CD4-positive, alpha-beta memory T cell (primary cell): ENCODE data around the gene PDRG1. TPM values are rescaled to one million over a fixed set of nuclear protein-coding genes. Genes with fewer than 3 reads are reported as not detected.
A peak's percentile ranks its signal among the peaks of the same experiment; 100 is the strongest.

ENCODE experiments used
- CTCF ChIA-PET: fragments of 350-600 bp; sonication (Branson Sonifier 250); formaldehyde crosslinking; loops from one replicate; lab custom pipeline; 2021; ENCODE audit warnings: inconsistent platforms; ENCODE audit not compliant: partially characterized antibody; lab: Charles Lee
- POLR2A ChIA-PET: fragments of 350-600 bp; sonication (Branson Sonifier 250); formaldehyde crosslinking; loops from one replicate; lab custom pipeline; 2021; ENCODE audit not compliant: partially characterized antibody; lab: Charles Lee
- DNase-seq, 5 donors: peaks; one replicate each; pipeline versions ENCODE4 v3.0.0 to v3.0.0-alpha.2; 2020 to 2022; ENCODE audit warnings: mixed read lengths in 1 of 5
- H3K27ac ChIP-seq: one replicate; pipeline ENCODE4 v1.7.0; 2013; ENCODE audit warnings: low read depth, low read length
- H3K27me3 ChIP-seq: 2 replicates; pipeline ENCODE4 v1.7.0; 2013; ENCODE audit warnings: mild to moderate bottlenecking, low read length, moderate library complexity; ENCODE audit not compliant: insufficient read depth
- H3K36me3 ChIP-seq: 2 replicates; pipeline ENCODE4 v1.7.0; 2013; ENCODE audit warnings: mild to moderate bottlenecking, low read length, moderate library complexity; ENCODE audit not compliant: insufficient read depth
- H3K4me1 ChIP-seq: 2 replicates; pipeline ENCODE4 v1.7.0; 2013; ENCODE audit warnings: mild to moderate bottlenecking, low read length, moderate library complexity; ENCODE audit not compliant: insufficient read depth
- H3K4me3 ChIP-seq, 2 donors: one replicate each; pipeline ENCODE4 v1.7.0; 2013; ENCODE audit warnings: low read length in 2 of 2, mild to moderate bottlenecking in 1 of 2
- H3K9me3 ChIP-seq, 2 donors: one replicate each; pipeline ENCODE4 v1.7.0; 2013; ENCODE audit warnings: low read length in 2 of 2, control low read depth in 1 of 2; ENCODE audit not compliant: control insufficient read depth in 1 of 2
- H3K27ac Mint-ChIP-seq, 7 donors: one replicate each; pipeline ENCODE4 v1.8.0; 2020 to 2021; ENCODE audit warnings: mixed read lengths in 7 of 7, mild to moderate bottlenecking in 6 of 7, inconsistent platforms in 3 of 7, moderate library complexity in 3 of 7
- H3K27me3 Mint-ChIP-seq, 2 donors: one replicate each; pipeline ENCODE4 v1.8.0; 2020 to 2021; ENCODE audit warnings: mixed read lengths in 2 of 2
- H3K36me3 Mint-ChIP-seq, 2 donors: one replicate each; pipeline ENCODE4 v1.8.0; 2020 to 2021; ENCODE audit warnings: mixed read lengths in 2 of 2, inconsistent platforms in 1 of 2, mild to moderate bottlenecking in 1 of 2
- H3K4me1 Mint-ChIP-seq, 4 donors: one replicate each; pipeline ENCODE4 v1.8.0; 2020 to 2021; ENCODE audit warnings: mixed read lengths in 4 of 4, mild to moderate bottlenecking in 1 of 4
- H3K4me3 Mint-ChIP-seq, 8 donors: one replicate each; pipeline ENCODE4 v1.8.0; 2020 to 2021; ENCODE audit warnings: mixed read lengths in 8 of 8, mild to moderate bottlenecking in 7 of 8, moderate library complexity in 6 of 8, inconsistent platforms in 3 of 8
- H3K9me3 Mint-ChIP-seq, 8 donors: one replicate each; pipeline ENCODE4 v1.8.0; 2020 to 2021; ENCODE audit warnings: mixed read lengths in 8 of 8, mild to moderate bottlenecking in 5 of 8, inconsistent platforms in 3 of 8, moderate library complexity in 1 of 8
- intact Hi-C: fragments of 100-400 bp; cut with micrococcal nuclease; formaldehyde crosslinking; loops from one replicate; pipeline ENCODE4 v1.15.1; 2023
- polyA plus RNA-seq, 2 donors: library from polyadenylated mRNA; unstranded; fragments of 300-500 nt; fragmentation: Illumina TruSeq; gene quantifications; one replicate each; pipeline ENCODE4 v1.2.3, GENCODE V29; 2021
- total RNA-seq, 2 experiments: library from RNA; stranded (reverse); gene quantifications; one replicate each; pipeline ENCODE4 v1.2.3, GENCODE V29; 2021

Gene PDRG1
- total and polyA plus RNA-seq, 4 experiments from 2014 or later: 12.6 to 16.8 (median 13.2) TPM

- Mint-ChIP-seq H3K36me3 (peaks cover 20 to 39% of the 10 kb centered on the region in 2 donors), H3K27ac (peak overlapping the region; percentile 85 to 99 (median 97)), H3K9me3 (peaks cover 0 to 2% (median 0%) of the 10 kb centered on the region in 8 donors), H3K4me3 (peak overlapping the region; percentile 96 to 100 (median 98)), H3K4me1 (peaks cover 22 to 38% (median 31%) of the 10 kb centered on the region in 4 donors), H3K27me3 (peaks cover 8 to 11% of the 10 kb centered on the region in 2 donors)
- Histone ChIP-seq H3K36me3 (peaks cover 31% of the 10 kb centered on the region), H3K4me3 (peak overlapping the region; percentile 68 to 92), H3K27me3 (no peaks in the 10 kb centered on the region), H3K9me3 (no peaks in the 10 kb centered on the region), H3K27ac (peak overlapping the region; percentile 79), H3K4me1 (peaks cover 23% of the 10 kb centered on the region)
- intact Hi-C loops: loop anchor here (5.0 kb wide), 1 partner anchor 156 kb away; the partner anchor contains the start of gene TM9SF4
- POLR2A ChIA-PET: interaction anchor here (0.8 to 1.3 kb wide), 2 partner anchors 17 to 36 kb away, joined by 4 read pairs; partner anchors contain the start of gene XKR7
- DNase-seq: no peak
- CTCF ChIA-PET: interaction anchor here (0.7 to 5.7 kb wide), 8 partner anchors 8 to 142 kb away, joined by 3 to 101 read pairs (median 9); no protein-coding TSS in a partner anchor
These were observed 680 bp downstream of the PDRG1 start for GRCh38 chr20:31951203-31951529.

- H3K36me3 ChIP-seq: peaks cover 42% of the 10 kb centered on the region
- H3K27ac Mint-ChIP-seq: peak overlapping the region in 3 of 7 donors; percentile 19 to 97 (median 20)
- POLR2A ChIA-PET: no interaction called here
These were observed 1.8 kb downstream of the PDRG1 start for GRCh38 chr20:31949877-31950646.

GRCh38 chr20:31948008-31948407, 3.8 kb downstream of the PDRG1 start:
- Mint-ChIP-seq H3K4me1 (peaks cover 22 to 40% (median 31%) of the 10 kb centered on the region in 4 donors), H3K36me3 (peaks cover 31 to 65% of the 10 kb centered on the region in 2 donors), H3K27me3 (peaks cover 2 to 3% of the 10 kb centered on the region in 2 donors), H3K4me3 (peak overlapping the region in 1 of 8 donors; percentile 20), H3K9me3 (peaks cover 0 to 2% (median 0%) of the 10 kb centered on the region in 8 donors), H3K27ac (peak overlapping the region in 1 of 7 donors; percentile 37)
- H3K36me3 ChIP-seq: peaks cover 50% of the 10 kb centered on the region
- POLR2A ChIA-PET: no interaction called here
- CTCF ChIA-PET: interaction anchor here (1.5 kb wide), 1 partner anchor 95 kb away, joined by 3 read pairs; no protein-coding TSS in a partner anchor
- no peaks in the 10 kb centered on the region for H3K27me3 ChIP-seq
- no peak for DNase-seq
- intact Hi-C loops: no loop called here
- peaks cover 23% of the 10 kb centered on the region for H3K4me1 ChIP-seq
- H3K27ac ChIP-seq: no peak overlapping the region
- no peaks in the 10 kb centered on the region for H3K9me3 ChIP-seq
- H3K4me3 ChIP-seq: no peak overlapping the region

More at GRCh38 chr20:31949877-31950646, 1.8 kb downstream of the PDRG1 start:
- H3K9me3 Mint-ChIP-seq: peaks cover 0 to 2% (median 0%) of the 10 kb centered on the region in 8 donors
- H3K4me3 ChIP-seq: no peak overlapping the region
- H3K36me3 Mint-ChIP-seq: peaks cover 24 to 50% of the 10 kb centered on the region in 2 donors
- intact Hi-C loops: loop anchor here (5.0 kb wide), 1 partner anchor 157 kb away; the partner anchor contains the start of gene TM9SF4
- H3K4me1 ChIP-seq: peaks cover 23% of the 10 kb centered on the region
- H3K4me3 Mint-ChIP-seq: peak overlapping the region; percentile 96 to 100 (median 98)
- H3K27me3 ChIP-seq: no peaks in the 10 kb centered on the region
- CTCF ChIA-PET: interaction anchor here (5.7 kb wide), 1 partner anchor 97 kb away, joined by 101 read pairs; no protein-coding TSS in a partner anchor
- no peaks in the 10 kb centered on the region for H3K9me3 ChIP-seq
- H3K27me3 Mint-ChIP-seq: peaks cover 6 to 7% of the 10 kb centered on the region in 2 donors
- peak in 1 of 5 donors; percentile 33 for DNase-seq
- H3K4me1 Mint-ChIP-seq: peaks cover 22 to 40% (median 31%) of the 10 kb centered on the region in 4 donors
- no peak overlapping the region for H3K27ac ChIP-seq

DNA sequence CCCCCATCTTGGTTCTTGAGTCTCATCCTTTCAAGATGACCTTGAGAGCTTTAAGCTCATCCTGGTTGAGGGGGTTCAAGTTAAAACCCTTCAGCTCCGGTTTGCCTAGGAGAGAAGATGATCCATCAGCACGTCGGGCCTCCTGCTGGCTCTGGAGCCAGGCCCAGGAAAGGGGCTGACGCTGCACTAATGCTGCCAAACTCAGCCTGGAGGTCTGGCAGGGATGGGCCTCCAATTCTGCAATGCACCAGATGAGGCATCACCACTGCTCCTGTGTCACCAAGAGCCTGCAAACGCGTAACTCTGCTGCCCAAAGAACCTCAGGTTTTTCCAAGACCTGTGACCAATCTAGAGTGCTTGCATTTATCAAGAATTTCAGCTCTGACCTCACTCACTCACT, 6.1 kb downstream of the PDRG1 start:
- peaks cover 38 to 68% of the 10 kb centered on the region in 2 donors for H3K36me3 Mint-ChIP-seq
- H3K4me1 Mint-ChIP-seq: peaks cover 10 to 25% (median 18%) of the 10 kb centered on the region in 4 donors
- POLR2A ChIA-PET: no interaction called here
- intact Hi-C loops: no loop called here
- no peak for DNase-seq
- Histone ChIP-seq H3K27me3 (no peaks in the 10 kb centered on the region), H3K9me3 (no peaks in the 10 kb centered on the region), H3K36me3 (peaks cover 50% of the 10 kb centered on the region), H3K27ac (no peak overlapping the region), H3K4me1 (peaks cover 13% of the 10 kb centered on the region), H3K4me3 (no peak overlapping the region)
- no peak overlapping the region for H3K27ac Mint-ChIP-seq
- no peak overlapping the region for H3K4me3 Mint-ChIP-seq
- no peaks in the 10 kb centered on the region for H3K27me3 Mint-ChIP-seq
- no peaks in the 10 kb centered on the region for H3K9me3 Mint-ChIP-seq
- CTCF ChIA-PET: no interaction called here

DNA sequence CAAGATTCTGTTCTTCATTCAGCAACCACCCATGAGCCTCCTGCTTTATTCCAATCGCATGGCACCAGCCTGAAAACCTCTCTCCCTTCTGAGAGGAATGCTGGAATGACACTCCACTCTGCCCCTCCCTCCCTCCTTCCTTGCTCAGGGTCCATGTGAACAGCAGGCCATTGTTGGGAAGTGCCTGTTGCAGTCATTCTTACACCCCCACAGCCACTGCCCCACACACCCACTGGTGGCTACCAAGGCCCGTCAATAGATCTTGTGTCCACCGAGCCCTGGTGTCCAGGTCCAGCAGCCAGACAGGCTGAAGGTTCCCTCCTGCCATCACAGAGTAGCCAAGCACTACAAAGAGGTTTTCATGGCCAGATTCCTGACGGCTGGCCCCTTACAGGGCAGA, 6.5 kb downstream of the PDRG1 start:
- Mint-ChIP-seq H3K9me3 (no peaks in the 10 kb centered on the region), H3K36me3 (peaks cover 38 to 71% of the 10 kb centered on the region in 2 donors), H3K27me3 (no peaks in the 10 kb centered on the region), H3K4me1 (peaks cover 9 to 20% (median 13%) of the 10 kb centered on the region in 4 donors), H3K27ac (no peak overlapping the region), H3K4me3 (no peak overlapping the region)
- POLR2A ChIA-PET: no interaction called here
- intact Hi-C loops: no loop called here
- Histone ChIP-seq H3K36me3 (peaks cover 50% of the 10 kb centered on the region), H3K4me1 (peaks cover 8% of the 10 kb centered on the region), H3K27me3 (no peaks in the 10 kb centered on the region), H3K27ac (no peak overlapping the region), H3K9me3 (no peaks in the 10 kb centered on the region), H3K4me3 (no peak overlapping the region)
- no peak for DNase-seq
- CTCF ChIA-PET: no interaction called here

DNA sequence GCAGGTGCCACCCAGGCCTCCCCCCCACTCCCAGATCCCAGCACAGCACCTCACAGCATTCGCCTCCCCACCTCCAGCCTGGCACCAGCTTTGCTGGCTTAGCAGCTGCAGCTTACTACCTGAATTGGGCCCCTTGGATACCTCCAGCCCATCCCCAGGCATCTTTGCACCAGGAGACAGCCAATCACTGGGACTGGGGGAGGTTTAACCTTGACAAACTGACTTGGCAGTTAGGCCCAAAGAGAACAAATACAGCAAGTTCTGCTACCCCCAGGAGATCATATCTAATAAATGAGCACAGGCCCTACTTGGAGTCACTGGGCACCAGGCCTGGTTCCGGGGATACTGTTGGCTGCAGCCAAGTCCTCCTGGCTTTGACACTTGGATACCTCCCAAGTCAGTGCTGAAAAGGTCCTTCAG, 8.8 kb downstream of the PDRG1 start:
- Histone ChIP-seq H3K27ac (no peak overlapping the region), H3K27me3 (no peaks in the 10 kb centered on the region), H3K36me3 (peaks cover 38% of the 10 kb centered on the region), H3K4me1 (no peaks in the 10 kb centered on the region), H3K9me3 (no peaks in the 10 kb centered on the region), H3K4me3 (no peak overlapping the region)
- Mint-ChIP-seq H3K4me3 (no peak overlapping the region), H3K9me3 (no peaks in the 10 kb centered on the region), H3K27me3 (no peaks in the 10 kb centered on the region), H3K4me1 (peaks cover 0 to 4% (median 0%) of the 10 kb centered on the region in 4 donors), H3K27ac (no peak overlapping the region), H3K36me3 (peaks cover 24 to 56% of the 10 kb centered on the region in 2 donors)
- no peak for DNase-seq
- ChIA-PET POLR2A (no interaction called here), CTCF (interaction anchor here (3.7 kb wide), 1 partner anchor 9 kb away, joined by 19 read pairs; the partner anchor contains the start of gene PDRG1)
- intact Hi-C loops: no loop called here

GRCh38 chr20:31939661-31940060, 12.2 kb downstream of the PDRG1 start:
- Mint-ChIP-seq H3K36me3 (peaks cover 12 to 29% of the 10 kb centered on the region in 2 donors), H3K27me3 (no peaks in the 10 kb centered on the region), H3K9me3 (no peaks in the 10 kb centered on the region), H3K4me1 (no peaks in the 10 kb centered on the region), H3K27ac (no peak overlapping the region), H3K4me3 (no peak overlapping the region)
- H3K4me3 ChIP-seq: no peak overlapping the region
- H3K27me3 ChIP-seq: no peaks in the 10 kb centered on the region
- H3K27ac ChIP-seq: no peak overlapping the region
- intact Hi-C loops: no loop called here
- H3K9me3 ChIP-seq: no peaks in the 10 kb centered on the region
- H3K4me1 ChIP-seq: no peaks in the 10 kb centered on the region
- ChIA-PET CTCF (no interaction called here), POLR2A (no interaction called here)
- DNase-seq: no peak
- H3K36me3 ChIP-seq: peaks cover 4% of the 10 kb centered on the region
